ENCODE results near the gene INHBC.

DNA sequence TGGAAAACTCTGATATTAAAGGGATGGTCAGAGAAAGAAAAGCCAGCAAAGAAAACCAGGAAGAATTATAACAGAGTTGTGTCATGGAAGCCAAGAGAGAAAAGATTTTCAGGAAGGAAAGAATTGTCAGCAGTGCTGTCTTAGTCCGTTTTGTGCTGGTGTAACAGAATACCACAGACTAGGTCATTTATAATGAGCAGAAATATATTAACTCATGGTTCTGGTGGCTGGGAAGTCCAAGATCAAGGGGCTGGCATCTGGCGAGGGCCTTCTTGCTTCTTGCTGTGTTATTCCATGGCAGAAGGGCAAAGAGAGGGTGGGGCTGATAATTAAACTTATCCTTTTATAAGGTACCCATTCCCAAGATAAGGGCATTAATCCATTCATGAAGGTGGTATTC, 14.1 kb downstream of the INHBC start:
- TF ChIP-seq, protein P1, sequence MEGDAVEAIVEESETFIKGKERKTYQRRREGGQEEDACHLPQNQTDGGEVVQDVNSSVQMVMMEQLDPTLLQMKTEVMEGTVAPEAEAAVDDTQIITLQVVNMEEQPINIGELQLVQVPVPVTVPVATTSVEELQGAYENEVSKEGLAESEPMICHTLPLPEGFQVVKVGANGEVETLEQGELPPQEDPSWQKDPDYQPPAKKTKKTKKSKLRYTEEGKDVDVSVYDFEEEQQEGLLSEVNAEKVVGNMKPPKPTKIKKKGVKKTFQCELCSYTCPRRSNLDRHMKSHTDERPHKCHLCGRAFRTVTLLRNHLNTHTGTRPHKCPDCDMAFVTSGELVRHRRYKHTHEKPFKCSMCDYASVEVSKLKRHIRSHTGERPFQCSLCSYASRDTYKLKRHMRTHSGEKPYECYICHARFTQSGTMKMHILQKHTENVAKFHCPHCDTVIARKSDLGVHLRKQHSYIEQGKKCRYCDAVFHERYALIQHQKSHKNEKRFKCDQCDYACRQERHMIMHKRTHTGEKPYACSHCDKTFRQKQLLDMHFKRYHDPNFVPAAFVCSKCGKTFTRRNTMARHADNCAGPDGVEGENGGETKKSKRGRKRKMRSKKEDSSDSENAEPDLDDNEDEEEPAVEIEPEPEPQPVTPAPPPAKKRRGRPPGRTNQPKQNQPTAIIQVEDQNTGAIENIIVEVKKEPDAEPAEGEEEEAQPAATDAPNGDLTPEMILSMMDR (IDR thresholded peaks at IDR 0.05): no peak
- TF ChIP-seq POLR2AphosphoS5 (IDR thresholded peaks at IDR 0.05; ENCODE audit: low read depth, low read length) (no peak), TCF7L2 (IDR thresholded peaks at IDR 0.05; ENCODE audit: low read depth, low read length) (no peak), SIN3A (IDR thresholded peaks at IDR 0.05; ENCODE audit: borderline replicate concordance, insufficient read depth, low read depth, low read length) (no peak)
- TF ChIP-seq, protein P2, sequence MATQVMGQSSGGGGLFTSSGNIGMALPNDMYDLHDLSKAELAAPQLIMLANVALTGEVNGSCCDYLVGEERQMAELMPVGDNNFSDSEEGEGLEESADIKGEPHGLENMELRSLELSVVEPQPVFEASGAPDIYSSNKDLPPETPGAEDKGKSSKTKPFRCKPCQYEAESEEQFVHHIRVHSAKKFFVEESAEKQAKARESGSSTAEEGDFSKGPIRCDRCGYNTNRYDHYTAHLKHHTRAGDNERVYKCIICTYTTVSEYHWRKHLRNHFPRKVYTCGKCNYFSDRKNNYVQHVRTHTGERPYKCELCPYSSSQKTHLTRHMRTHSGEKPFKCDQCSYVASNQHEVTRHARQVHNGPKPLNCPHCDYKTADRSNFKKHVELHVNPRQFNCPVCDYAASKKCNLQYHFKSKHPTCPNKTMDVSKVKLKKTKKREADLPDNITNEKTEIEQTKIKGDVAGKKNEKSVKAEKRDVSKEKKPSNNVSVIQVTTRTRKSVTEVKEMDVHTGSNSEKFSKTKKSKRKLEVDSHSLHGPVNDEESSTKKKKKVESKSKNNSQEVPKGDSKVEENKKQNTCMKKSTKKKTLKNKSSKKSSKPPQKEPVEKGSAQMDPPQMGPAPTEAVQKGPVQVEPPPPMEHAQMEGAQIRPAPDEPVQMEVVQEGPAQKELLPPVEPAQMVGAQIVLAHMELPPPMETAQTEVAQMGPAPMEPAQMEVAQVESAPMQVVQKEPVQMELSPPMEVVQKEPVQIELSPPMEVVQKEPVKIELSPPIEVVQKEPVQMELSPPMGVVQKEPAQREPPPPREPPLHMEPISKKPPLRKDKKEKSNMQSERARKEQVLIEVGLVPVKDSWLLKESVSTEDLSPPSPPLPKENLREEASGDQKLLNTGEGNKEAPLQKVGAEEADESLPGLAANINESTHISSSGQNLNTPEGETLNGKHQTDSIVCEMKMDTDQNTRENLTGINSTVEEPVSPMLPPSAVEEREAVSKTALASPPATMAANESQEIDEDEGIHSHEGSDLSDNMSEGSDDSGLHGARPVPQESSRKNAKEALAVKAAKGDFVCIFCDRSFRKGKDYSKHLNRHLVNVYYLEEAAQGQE (IDR thresholded peaks at IDR 0.05; ENCODE audit: insufficient read depth in 1 of 2, low read depth in 2 of 2, low read length in 1 of 2): no peak
